Fibroblast of mammary gland (primary cell): Measurements from ENCODE around the gene CYS1.
"Not testable (repeated sequence)": the region's sequence is repeated elsewhere in the genome, so short reads cannot be mapped to it uniquely, and the experiment has no call there.

Source experiments
- DNase-seq: peaks from one replicate; pipeline ENCODE4 v3.0.0-alpha.2; 2010; ENCODE audit warnings: low read depth
- H3K4me3 ChIP-seq: 2 replicates; pipeline ENCODE4 v1.5.1; 2011; ENCODE audit warnings: low read depth, mild to moderate bottlenecking, low read length, moderate library complexity; ENCODE audit not compliant: control insufficient read depth
- CTCF ChIP-seq: conservative IDR thresholded peaks from 2 replicates; pipeline ENCODE4 v1.5.1; 2011; ENCODE audit warnings: low read depth, low read length, inconsistent platforms; ENCODE audit not compliant: control insufficient read depth, insufficient read depth

CYS1 gene

GRCh38 chr2:10031886-10032745, 48.1 kb downstream of the CYS1 start:
- no peak for TF ChIP-seq CTCF
- H3K4me3 ChIP-seq: no peak overlapping the region
- no peak for DNase-seq

DNA sequence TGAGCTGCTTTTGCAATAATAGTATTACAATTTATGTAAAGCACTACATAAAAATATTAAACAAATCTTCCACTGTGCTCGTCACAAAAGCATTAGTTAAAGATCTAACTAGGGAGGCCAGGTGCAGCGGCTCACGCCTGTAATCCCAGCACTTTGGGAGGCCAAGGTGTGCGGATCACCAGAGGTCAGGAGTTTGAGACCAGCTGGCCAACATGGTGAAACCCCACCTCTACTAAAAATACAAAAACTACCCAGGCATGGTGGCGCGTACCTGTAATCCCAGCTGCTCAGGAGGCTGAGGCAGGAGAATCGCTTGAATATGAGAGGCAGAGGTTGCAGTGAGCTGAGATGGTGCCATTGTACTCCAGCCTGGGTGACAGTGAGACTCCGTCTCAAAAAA, 49.4 kb downstream of the CYS1 start:
- not testable (repeated sequence) for DNase-seq, H3K4me3 ChIP-seq

- no peak for DNase-seq
Observed at GRCh38 chr2:10030311-10030736, 49.9 kb downstream of the CYS1 start.

GRCh38 chr2:10029875-10030223, 50.4 kb downstream of the CYS1 start:
- no peak overlapping the region for H3K4me3 ChIP-seq
- no peak for TF ChIP-seq CTCF
- DNase-seq: no peak

More at GRCh38 chr2:10030311-10030736, 49.9 kb downstream of the CYS1 start:
- TF ChIP-seq CTCF: no peak
- H3K4me3 ChIP-seq: no peak overlapping the region

- DNase-seq: no peak
- no peak for TF ChIP-seq CTCF
- H3K4me3 ChIP-seq: no peak overlapping the region
Observed at GRCh38 chr2:10028988-10029874, 51.0 kb downstream of the CYS1 start.

- no peak for TF ChIP-seq CTCF
- no peak for DNase-seq
- H3K4me3 ChIP-seq: no peak overlapping the region
Observed at GRCh38 chr2:10028407-10028987, 51.7 kb downstream of the CYS1 start.

DNA sequence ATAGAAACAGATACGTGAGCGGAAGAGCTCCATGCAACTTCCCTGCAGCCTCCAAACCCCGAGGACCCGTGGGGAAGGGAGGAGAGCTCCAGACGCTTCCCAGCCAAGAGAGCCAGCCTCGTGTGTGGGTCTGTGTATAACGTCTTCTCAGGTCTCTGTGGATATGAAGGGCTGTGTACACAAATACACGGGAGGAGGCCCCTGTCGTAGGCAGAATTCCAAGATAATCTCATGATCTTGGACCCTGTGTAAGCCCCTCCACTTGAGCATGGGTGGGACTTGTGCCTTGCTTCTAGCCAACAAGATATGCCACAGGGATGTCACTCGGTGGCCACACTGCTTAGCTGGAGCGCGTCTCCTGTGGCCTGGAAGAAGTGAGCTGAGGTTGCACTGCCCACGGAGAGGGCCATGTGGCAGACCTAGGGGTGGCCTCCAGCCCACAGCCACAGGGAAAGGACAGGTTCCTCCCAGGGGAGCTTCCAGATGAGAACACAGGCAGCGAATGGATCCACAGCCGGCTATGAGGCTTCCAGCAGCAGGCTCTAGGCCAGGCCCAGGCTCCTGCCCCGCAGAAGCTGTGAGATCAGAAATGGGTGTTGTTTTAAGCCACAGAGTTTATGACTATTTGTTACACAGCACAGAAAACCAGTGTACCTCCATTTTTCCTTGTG, 52.4 kb downstream of the CYS1 start:
- no peak overlapping the region for H3K4me3 ChIP-seq
- DNase-seq: no peak
- TF ChIP-seq CTCF: no peak
